HCT116 (cell line): ENCODE measurements around the gene DMD.

Experiments used
- ATF3 ChIP-seq: IDR thresholded peaks from 2 replicates; pipeline ENCODE4 v1.6.1; 2012
- CEBPB ChIP-seq: IDR thresholded peaks from 2 replicates; pipeline ENCODE4 v1.6.1; 2012; ENCODE audit warnings: low read depth
- CTCF ChIP-seq, 3 experiments: fragments of 200-600 bp in 1 of 3; sonication (generic) in 1 of 3; IDR thresholded peaks in 2 of 3; conservative IDR thresholded peaks in 1 of 3; 2 replicates each; pipeline ENCODE4 v1.5.1; 2012 to 2017; ENCODE audit warnings: low read depth in 2 of 3, low read length in 2 of 3, antibody characterized with exemption in 1 of 3, borderline replicate concordance in 1 of 3, control low read depth in 1 of 3, mild to moderate bottlenecking in 1 of 3, mixed read lengths in 1 of 3, mixed run types in 1 of 3, moderate library complexity in 1 of 3; ENCODE audit not compliant: insufficient read depth in 1 of 3
- EZH2 ChIP-seq: fragments of 200-600 bp; sonication (generic); IDR thresholded peaks from 2 replicates; pipeline ENCODE4 v1.6.1; 2017; ENCODE audit warnings: antibody characterized with exemption, mixed run types
- MAX ChIP-seq: IDR thresholded peaks from 2 replicates; pipeline ENCODE4 v1.6.1; 2012
- POLR2A ChIP-seq: IDR thresholded peaks from 2 replicates; pipeline ENCODE4 v1.7.0; 2011; ENCODE audit warnings: borderline replicate concordance; ENCODE audit not compliant: insufficient read depth, insufficient read length; ENCODE audit errors: extremely low read depth
- POLR2AphosphoS5 ChIP-seq: IDR thresholded peaks from 2 replicates; pipeline ENCODE4 v1.6.1; 2011; ENCODE audit warnings: mild to moderate bottlenecking, low read depth, low read length, moderate library complexity
- RAD21 ChIP-seq: IDR thresholded peaks from 2 replicates; pipeline ENCODE4 v1.6.1; 2012; ENCODE audit warnings: low read depth, mild to moderate bottlenecking
- REST ChIP-seq: IDR thresholded peaks from 2 replicates; pipeline ENCODE4 v1.6.1; 2012; ENCODE audit warnings: low read depth
- SP1 ChIP-seq: IDR thresholded peaks from 2 replicates; pipeline ENCODE4 v1.6.1; 2012; ENCODE audit warnings: low read depth
- YY1 ChIP-seq: IDR thresholded peaks from 2 replicates; pipeline ENCODE4 v1.6.1; 2011; ENCODE audit warnings: low read length, low read depth, moderate library complexity, mild to moderate bottlenecking; ENCODE audit not compliant: insufficient replicate concordance; ENCODE audit errors: extremely low read depth
- ZBTB33 ChIP-seq: IDR thresholded peaks from 2 replicates; pipeline ENCODE4 v1.6.1; 2011; ENCODE audit warnings: mild to moderate bottlenecking, low read length, moderate library complexity; ENCODE audit not compliant: insufficient replicate concordance; ENCODE audit errors: extremely low read depth
- ZFX ChIP-seq: fragments of 450-650 bp; IDR thresholded peaks from 2 replicates; pipeline ENCODE4 v1.6.1; 2017

GRCh38 chrX:31608638-31609037 is 1602.7 kb downstream of the DMD start:
- no peak for TF ChIP-seq ATF3
- TF ChIP-seq MAX = no peak
- no peak for TF ChIP-seq REST
- TF ChIP-seq ZFX = no peak
- no peak for TF ChIP-seq CEBPB
- TF ChIP-seq POLR2A = no peak
- no peak for TF ChIP-seq RAD21
- TF ChIP-seq CTCF (IDR thresholded peaks at IDR 0.05 in 2 of 3, conservative IDR thresholded peaks at IDR 0.05 in 1 of 3; ENCODE audit: borderline replicate concordance in 1 of 3, insufficient read depth in 1 of 3, low read depth in 2 of 3, low read length in 2 of 3) = no peak
- TF ChIP-seq YY1 = no peak
- TF ChIP-seq POLR2AphosphoS5 = no peak
- TF ChIP-seq ZBTB33 = no peak
- TF ChIP-seq SP1 = no peak
- no peak for TF ChIP-seq EZH2
